CD4-positive, alpha-beta T cell (primary cell): ENCODE measurements around the gene SORBS1. TPM values are rescaled to one million over a fixed set of nuclear protein-coding genes. Genes with fewer than 3 reads are reported as not detected.

Experiments used
- ATAC-seq: fragments of 200-7000 bp; cut with Tn5 transposase; one replicate; pipeline ENCODE4 v1.10.0; 2022; ENCODE audit warnings: mild to moderate bottlenecking; ENCODE audit not compliant: poor library complexity
- CTCF ChIA-PET: fragments of 350-600 bp; sonication (Branson Sonifier 250); formaldehyde crosslinking; loops from one replicate; lab custom pipeline; 2021; ENCODE audit warnings: antibody characterized with exemption, inconsistent platforms; lab: Charles Lee
- POLR2A ChIA-PET: fragments of 350-600 bp; sonication (Branson Sonifier 250); formaldehyde crosslinking; loops from one replicate; lab custom pipeline; 2021; ENCODE audit warnings: antibody characterized with exemption, inconsistent platforms; lab: Charles Lee
- DNase-seq, 14 experiments: peaks; one replicate each; pipeline ENCODE4 v3.0.0-alpha.2; 2013 to 2020; ENCODE audit warnings: mixed read lengths in 2 of 14
- H3K27ac ChIP-seq, 2 donors: one replicate each; pipeline versions ENCODE4 v1.5.1 to v1.7.0; 2013; ENCODE audit warnings: low read length in 2 of 2, low read depth in 1 of 2, mild to moderate bottlenecking in 1 of 2
- H3K27me3 ChIP-seq, 2 experiments: 1 replicate in 1 of 2; 2 replicates in 1 of 2; pipeline versions ENCODE4 v1.6.1 to v1.7.0; 2013; ENCODE audit warnings: low read length in 2 of 2, control low read depth in 1 of 2, mild to moderate bottlenecking in 1 of 2, moderate library complexity in 1 of 2; ENCODE audit not compliant: insufficient read depth in 2 of 2, control insufficient read depth in 1 of 2
- H3K36me3 ChIP-seq: one replicate; pipeline ENCODE4 v1.6.1; 2013; ENCODE audit warnings: low read length, control low read depth; ENCODE audit not compliant: insufficient read depth
- H3K4me1 ChIP-seq: one replicate; pipeline ENCODE4 v1.6.1; 2013; ENCODE audit warnings: low read length, control low read depth; ENCODE audit not compliant: insufficient read depth
- H3K4me3 ChIP-seq: one replicate; pipeline ENCODE4 v1.5.1; 2013; ENCODE audit warnings: mild to moderate bottlenecking, low read length, moderate library complexity
- H3K9me3 ChIP-seq, 2 experiments: 1 replicate in 1 of 2; 2 replicates in 1 of 2; pipeline versions ENCODE4 v1.6.1 to v1.7.0; 2013; ENCODE audit warnings: low read length in 2 of 2, mild to moderate bottlenecking in 2 of 2, control low read depth in 1 of 2, moderate library complexity in 1 of 2; ENCODE audit not compliant: control insufficient read depth in 1 of 2, insufficient read depth in 1 of 2
- H3K27ac Mint-ChIP-seq: one replicate; pipeline ENCODE4 v1.8.0; 2020; ENCODE audit warnings: mixed read lengths
- H3K27me3 Mint-ChIP-seq: one replicate; pipeline ENCODE4 v1.8.0; 2021; ENCODE audit warnings: mixed read lengths
- H3K36me3 Mint-ChIP-seq: one replicate; pipeline ENCODE4 v1.8.0; 2021; ENCODE audit warnings: low read depth, mixed read lengths
- H3K4me1 Mint-ChIP-seq: one replicate; pipeline ENCODE4 v1.8.0; 2021; ENCODE audit warnings: low read depth, mixed read lengths
- H3K4me3 Mint-ChIP-seq: one replicate; pipeline ENCODE4 v1.8.0; 2020; ENCODE audit warnings: mild to moderate bottlenecking, mixed read lengths
- H3K9me3 Mint-ChIP-seq: one replicate; pipeline ENCODE4 v1.8.0; 2020; ENCODE audit warnings: mixed read lengths
- CTCF ChIP-seq: fragments of 200-600 bp; IDR thresholded peaks from one replicate; pipeline ENCODE4 v1.8.0; 2022; ENCODE audit warnings: antibody characterized with exemption, mild to moderate bottlenecking
- intact Hi-C, 2 experiments: fragments of 100-400 bp; cut with DNase I in 1 of 2; cut with micrococcal nuclease in 1 of 2; formaldehyde crosslinking; loops; one replicate each; pipeline versions ENCODE4 v1.15.1 to v1.9.0; 2023 to 2025; cut with DNase I, micrococcal nuclease
- total RNA-seq, 174 experiments: library from RNA in 2 of 174; stranded (reverse) in 2 of 174; gene quantifications; one replicate each; pipeline ENCODE4 v1.2.3 and lab custom pipeline; 2021 to 2026

SORBS1 gene
- total RNA-seq, 2 experiments from 2014 or later: 1.4 to 1.8 TPM

DNA sequence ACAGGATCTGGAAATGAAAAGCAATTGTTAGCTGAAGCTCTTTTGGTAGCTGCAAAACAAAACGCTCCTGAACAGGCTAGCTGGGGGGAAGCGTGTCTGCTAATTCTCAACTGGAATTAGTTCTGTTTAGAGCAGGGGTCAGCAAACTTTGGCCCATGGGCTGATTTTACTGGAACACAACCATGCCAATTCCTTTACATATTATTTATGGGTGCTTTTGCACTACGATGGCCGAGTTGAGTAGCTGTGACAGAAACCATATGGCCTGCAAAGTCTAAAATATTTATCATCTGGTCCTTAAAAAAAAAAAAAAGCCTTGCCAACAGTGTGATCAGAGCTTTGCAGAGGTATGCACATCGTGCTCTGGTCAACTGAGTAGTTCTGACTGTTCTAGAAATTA, 162.0 kb downstream of the SORBS1 start:
- no peaks in the 10 kb centered on the region for H3K36me3 ChIP-seq
- intact Hi-C loops: no loop called here
- no peaks in the 10 kb centered on the region for H3K27me3 ChIP-seq
- TF ChIP-seq CTCF: no peak
- H3K4me1 ChIP-seq: no peaks in the 10 kb centered on the region
- H3K27ac ChIP-seq: no peak overlapping the region
- Mint-ChIP-seq H3K36me3 (no peaks in the 10 kb centered on the region), H3K4me1 (no peaks in the 10 kb centered on the region), H3K9me3 (no peaks in the 10 kb centered on the region), H3K27ac (no peak overlapping the region), H3K27me3 (no peaks in the 10 kb centered on the region), H3K4me3 (no peak overlapping the region)
- ChIA-PET POLR2A (no interaction called here), CTCF (no interaction called here)
- no peaks in the 10 kb centered on the region for H3K9me3 ChIP-seq
- ATAC-seq (no peak), DNase-seq (no peak)
- no peak overlapping the region for H3K4me3 ChIP-seq

GRCh38 chr10:95397747-95398146, 163.4 kb downstream of the SORBS1 start:
- ATAC-seq (no peak), DNase-seq (peak in 2 of 14 experiments; percentile 17 to 25)
- H3K27ac ChIP-seq: no peak overlapping the region
- H3K4me1 ChIP-seq: no peaks in the 10 kb centered on the region
- H3K36me3 ChIP-seq: no peaks in the 10 kb centered on the region
- no peaks in the 10 kb centered on the region for H3K9me3 Mint-ChIP-seq
- no peak for TF ChIP-seq CTCF
- no peak overlapping the region for H3K27ac Mint-ChIP-seq
- no peaks in the 10 kb centered on the region for H3K27me3 ChIP-seq
- CTCF ChIA-PET: no interaction called here
- H3K9me3 ChIP-seq: no peaks in the 10 kb centered on the region
- no peaks in the 10 kb centered on the region for H3K27me3 Mint-ChIP-seq
- H3K4me3 Mint-ChIP-seq: no peak overlapping the region
- POLR2A ChIA-PET: no interaction called here
- no peak overlapping the region for H3K4me3 ChIP-seq
- no peaks in the 10 kb centered on the region for H3K36me3 Mint-ChIP-seq
- intact Hi-C loops: no loop called here
- H3K4me1 Mint-ChIP-seq: no peaks in the 10 kb centered on the region

GRCh38 chr10:95395947-95396449, 165.2 kb downstream of the SORBS1 start:
- intact Hi-C loops: no loop called here
- Mint-ChIP-seq H3K36me3 (no peaks in the 10 kb centered on the region), H3K27me3 (no peaks in the 10 kb centered on the region), H3K4me3 (no peak overlapping the region), H3K4me1 (no peaks in the 10 kb centered on the region), H3K27ac (no peak overlapping the region), H3K9me3 (no peaks in the 10 kb centered on the region)
- POLR2A ChIA-PET: no interaction called here
- Histone ChIP-seq H3K4me1 (no peaks in the 10 kb centered on the region), H3K27ac (no peak overlapping the region), H3K27me3 (no peaks in the 10 kb centered on the region), H3K36me3 (no peaks in the 10 kb centered on the region), H3K4me3 (no peak overlapping the region), H3K9me3 (no peaks in the 10 kb centered on the region)
- CTCF ChIA-PET: no interaction called here
- ATAC-seq: no peak
- no peak for TF ChIP-seq CTCF
- DNase-seq: no peak
